HG02973 (cell line): Measurements from ENCODE around the gene CCNQ.

Experiments
- ATAC-seq: cut with Tn5 transposase; IDR thresholded peaks from one replicate; pipeline ENCODE4 v1.9.1; 2021; ENCODE audit warnings: moderate library complexity; ENCODE audit not compliant: unreplicated experiment

The CCNQ gene

GRCh38 chrX:153637121-153638040 lies 38.4 kb upstream of the CCNQ start:
- no peak for ATAC-seq

- ATAC-seq: no peak
Observed at GRCh38 chrX:153636716-153637115, 37.8 kb upstream of the CCNQ start.

- ATAC-seq: no peak
Observed at GRCh38 chrX:153635788-153636668, 37.1 kb upstream of the CCNQ start.

GRCh38 chrX:153635388-153635787 lies 36.4 kb upstream of the CCNQ start:
- no peak for ATAC-seq

GRCh38 chrX:153634832-153635231 lies 35.9 kb upstream of the CCNQ start:
- no peak for ATAC-seq

- no peak for ATAC-seq
Observed at GRCh38 chrX:153634236-153634635, 35.3 kb upstream of the CCNQ start.

GRCh38 chrX:153633607-153634180 lies 34.8 kb upstream of the CCNQ start:
- ATAC-seq: no peak

- ATAC-seq: no peak
Observed at GRCh38 chrX:153633048-153633447, 34.1 kb upstream of the CCNQ start.

- ATAC-seq: no peak
Observed at GRCh38 chrX:153632595-153632946, 33.6 kb upstream of the CCNQ start.

- no peak for ATAC-seq
Observed at GRCh38 chrX:153631907-153632594, 33.1 kb upstream of the CCNQ start.

GRCh38 chrX:153631346-153631745 lies 32.4 kb upstream of the CCNQ start:
- no peak for ATAC-seq

GRCh38 chrX:153628665-153629064 lies 29.7 kb upstream of the CCNQ start:
- no peak for ATAC-seq

- no peak for ATAC-seq
Observed at GRCh38 chrX:153628129-153628528, 29.2 kb upstream of the CCNQ start.

GRCh38 chrX:153627675-153628111 lies 28.8 kb upstream of the CCNQ start:
- ATAC-seq: no peak

- ATAC-seq: no peak
Observed at GRCh38 chrX:153626863-153627674, 28.1 kb upstream of the CCNQ start.

- no peak for ATAC-seq
Observed at GRCh38 chrX:153626025-153626633, 27.2 kb upstream of the CCNQ start.

- no peak for ATAC-seq
Observed at GRCh38 chrX:153625271-153626024, 26.5 kb upstream of the CCNQ start.

- ATAC-seq: no peak
Observed at GRCh38 chrX:153624196-153625091, 25.5 kb upstream of the CCNQ start.
